Ishikawa (cell line): ENCODE measurements around the gene ARL6IP6.

Source experiments
- CEBPB ChIP-seq: IDR thresholded peaks from 2 replicates; pipeline ENCODE4 v1.6.1; 2012
- CREB1 ChIP-seq: IDR thresholded peaks from 2 replicates; pipeline ENCODE4 v1.6.1; 2012; ENCODE audit warnings: low read depth
- EGR1 ChIP-seq: IDR thresholded peaks from 2 replicates; pipeline ENCODE4 v1.6.1; 2012
- EP300 ChIP-seq: IDR thresholded peaks from 2 replicates; pipeline ENCODE4 v1.6.1; 2012; ENCODE audit warnings: borderline replicate concordance
- FOXM1 ChIP-seq: IDR thresholded peaks from 2 replicates; pipeline ENCODE4 v1.6.1; 2012; ENCODE audit warnings: low read depth, borderline replicate concordance
- MAX ChIP-seq: IDR thresholded peaks from 2 replicates; pipeline ENCODE4 v1.6.1; 2012
- NFIC ChIP-seq: IDR thresholded peaks from 2 replicates; pipeline ENCODE4 v1.6.1; 2012
- RAD21 ChIP-seq: IDR thresholded peaks from 2 replicates; pipeline ENCODE4 v1.6.1; 2012; ENCODE audit warnings: low read depth
- REST ChIP-seq: IDR thresholded peaks from 2 replicates; pipeline ENCODE4 v1.6.1; 2012; ENCODE audit warnings: low read depth, mild to moderate bottlenecking
- TAF1 ChIP-seq: IDR thresholded peaks from 2 replicates; pipeline ENCODE4 v1.6.1; 2012; ENCODE audit warnings: low read depth, mild to moderate bottlenecking
- TCF12 ChIP-seq: IDR thresholded peaks from 2 replicates; pipeline ENCODE4 v1.6.1; 2012; ENCODE audit warnings: low read depth
- USF1 ChIP-seq: IDR thresholded peaks from 2 replicates; pipeline ENCODE4 v1.6.1; 2012
- YY1 ChIP-seq: IDR thresholded peaks from 2 replicates; pipeline ENCODE4 v1.6.1; 2012; ENCODE audit warnings: low read depth

GRCh38 chr2:152790883-152791282 lies 72.5 kb downstream of the ARL6IP6 start:
- TF ChIP-seq REST: no peak
- no peak for TF ChIP-seq RAD21
- no peak for TF ChIP-seq NFIC
- TF ChIP-seq EP300: no peak
- TF ChIP-seq FOXM1: no peak
- no peak for TF ChIP-seq TAF1
- TF ChIP-seq TCF12: no peak
- no peak for TF ChIP-seq USF1
- TF ChIP-seq CREB1: no peak
- TF ChIP-seq YY1: no peak
- TF ChIP-seq EGR1: no peak
- no peak for TF ChIP-seq MAX
- TF ChIP-seq CEBPB: no peak
